PC-3 (cell line): Measurements from ENCODE around the gene TMEM42.

Experiments used
- CTCF ChIP-seq: fragments of 300-600 bp; sonication (generic); conservative IDR thresholded peaks from 2 replicates; pipeline ENCODE4 v1.5.1; 2017; ENCODE audit warnings: antibody characterized with exemption, low read depth, mild to moderate bottlenecking, low read length
- EZH2phosphoT487 ChIP-seq: fragments of 300-600 bp; sonication (generic); IDR thresholded peaks from 2 replicates; pipeline ENCODE4 v1.6.1; 2018; ENCODE audit warnings: mild to moderate bottlenecking, antibody characterized with exemption, low read length, borderline replicate concordance

- TF ChIP-seq CTCF (peak; percentile 93), EZH2phosphoT487 (no peak)
Observed at GRCh38 chr3:44913868-44914468, 52.3 kb downstream of the TMEM42 start.
